ENCODE results near the gene PRKAG1.
A peak's percentile ranks its signal among the peaks of the same experiment; 100 is the strongest.

The PRKAG1 gene

GRCh38 chr12:49019120-49019430 lies 499 bp upstream of the PRKAG1 start:
- H3K36me3 Mint-ChIP-seq (ENCODE audit: low read depth) = peaks cover 26% of the 10 kb centered on the region
- H3K27ac Mint-ChIP-seq = peak overlapping the region; percentile 98 to 99 (median 99)
- no peaks in the 10 kb centered on the region for H3K9me3 Mint-ChIP-seq
- no peaks in the 10 kb centered on the region for H3K27me3 Mint-ChIP-seq (ENCODE audit: low read depth)
- peak overlapping the region; percentile 96 to 98 (median 98) for H3K4me3 Mint-ChIP-seq
- TF ChIP-seq CTCF (IDR thresholded peaks at IDR 0.05; ENCODE audit: unreplicated experiment in 3 of 3) = no peak
- peaks cover 42% of the 10 kb centered on the region for H3K4me1 Mint-ChIP-seq

- Mint-ChIP-seq H3K27ac (peak overlapping the region; percentile 98 to 99 (median 99)), H3K4me1 (peaks cover 42% of the 10 kb centered on the region), H3K9me3 (no peaks in the 10 kb centered on the region), H3K36me3 (ENCODE audit: low read depth) (peaks cover 19% of the 10 kb centered on the region), H3K27me3 (ENCODE audit: low read depth) (no peaks in the 10 kb centered on the region), H3K4me3 (peak overlapping the region; percentile 96 to 98 (median 98))
- TF ChIP-seq CTCF (IDR thresholded peaks at IDR 0.05; ENCODE audit: unreplicated experiment in 3 of 3) = no peak
These were observed 700 bp downstream of the PRKAG1 start for GRCh38 chr12:49017891-49018260.

GRCh38 chr12:49015196-49015595 lies 3.4 kb downstream of the PRKAG1 start:
- Mint-ChIP-seq H3K4me3 (peak overlapping the region in 2 of 3 experiments; percentile 37 to 44), H3K36me3 (ENCODE audit: low read depth) (peaks cover 10% of the 10 kb centered on the region), H3K9me3 (no peaks in the 10 kb centered on the region), H3K27ac (peak overlapping the region; percentile 6 to 66 (median 25)), H3K4me1 (peaks cover 42% of the 10 kb centered on the region), H3K27me3 (ENCODE audit: low read depth) (no peaks in the 10 kb centered on the region)
- TF ChIP-seq CTCF (IDR thresholded peaks at IDR 0.05; ENCODE audit: unreplicated experiment in 3 of 3) = no peak

GRCh38 chr12:49014547-49014946 lies 4.0 kb downstream of the PRKAG1 start:
- peak overlapping the region; percentile 25 to 59 (median 55) for H3K27ac Mint-ChIP-seq
- TF ChIP-seq CTCF (IDR thresholded peaks at IDR 0.05; ENCODE audit: unreplicated experiment in 3 of 3) = peak; percentile 27 to 36 (median 31)
- peak overlapping the region in 2 of 3 experiments; percentile 33 to 72 for H3K4me3 Mint-ChIP-seq
- peaks cover 38% of the 10 kb centered on the region for H3K4me1 Mint-ChIP-seq
- no peaks in the 10 kb centered on the region for H3K27me3 Mint-ChIP-seq (ENCODE audit: low read depth)
- peaks cover 15% of the 10 kb centered on the region for H3K36me3 Mint-ChIP-seq (ENCODE audit: low read depth)
- no peaks in the 10 kb centered on the region for H3K9me3 Mint-ChIP-seq

- Mint-ChIP-seq H3K4me3 (no peak overlapping the region), H3K36me3 (ENCODE audit: low read depth) (peaks cover 21% of the 10 kb centered on the region), H3K27me3 (ENCODE audit: low read depth) (no peaks in the 10 kb centered on the region), H3K27ac (no peak overlapping the region), H3K4me1 (peaks cover 30% of the 10 kb centered on the region), H3K9me3 (no peaks in the 10 kb centered on the region)
- TF ChIP-seq CTCF (IDR thresholded peaks at IDR 0.05; ENCODE audit: unreplicated experiment in 3 of 3) = no peak
These were observed 5.1 kb downstream of the PRKAG1 start for GRCh38 chr12:49013428-49013827.

GRCh38 chr12:49012739-49013138 lies 5.8 kb downstream of the PRKAG1 start:
- Mint-ChIP-seq H3K9me3 (no peaks in the 10 kb centered on the region), H3K36me3 (ENCODE audit: low read depth) (peaks cover 26% of the 10 kb centered on the region), H3K27ac (no peak overlapping the region), H3K4me3 (no peak overlapping the region), H3K4me1 (peaks cover 27% of the 10 kb centered on the region), H3K27me3 (ENCODE audit: low read depth) (no peaks in the 10 kb centered on the region)
- TF ChIP-seq CTCF (IDR thresholded peaks at IDR 0.05; ENCODE audit: unreplicated experiment in 3 of 3) = no peak

All from nephron (organoid).